ENCODE data around the gene ZSWIM8. TPM values are rescaled to one million over a fixed set of nuclear protein-coding genes. Genes with fewer than 3 reads are reported as not detected.

The ZSWIM8 gene
- total RNA-seq, 1 donor from 2014 or later = 165 TPM

GRCh38 chr10:73841526-73842285, 56.3 kb downstream of the ZSWIM8 start:
- DNase-seq = no peak
- Mint-ChIP-seq H3K4me3 (ENCODE audit: unreplicated experiment) (no peak overlapping the region), H3K27ac (ENCODE audit: unreplicated experiment) (peak overlapping the region; percentile 34), H3K27me3 (ENCODE audit: unreplicated experiment) (peaks cover 3% of the 10 kb centered on the region), H3K4me1 (ENCODE audit: low read depth, unreplicated experiment) (no peaks in the 10 kb centered on the region), H3K36me3 (ENCODE audit: unreplicated experiment) (no peaks in the 10 kb centered on the region), H3K9me3 (ENCODE audit: unreplicated experiment) (peaks cover 3% of the 10 kb centered on the region)
- no peak for TF ChIP-seq CTCF (IDR thresholded peaks at IDR 0.05; ENCODE audit: partially characterized antibody, unreplicated experiment)

GRCh38 chr10:73842349-73842748, 56.9 kb downstream of the ZSWIM8 start:
- no peaks in the 10 kb centered on the region for H3K4me1 Mint-ChIP-seq (ENCODE audit: low read depth, unreplicated experiment)
- no peak for TF ChIP-seq CTCF (IDR thresholded peaks at IDR 0.05; ENCODE audit: partially characterized antibody, unreplicated experiment)
- no peak for DNase-seq
- peaks cover 4% of the 10 kb centered on the region for H3K27me3 Mint-ChIP-seq (ENCODE audit: unreplicated experiment)
- no peaks in the 10 kb centered on the region for H3K36me3 Mint-ChIP-seq (ENCODE audit: unreplicated experiment)
- H3K9me3 Mint-ChIP-seq (ENCODE audit: unreplicated experiment) = peaks cover 3% of the 10 kb centered on the region
- H3K27ac Mint-ChIP-seq (ENCODE audit: unreplicated experiment) = no peak overlapping the region
- no peak overlapping the region for H3K4me3 Mint-ChIP-seq (ENCODE audit: unreplicated experiment)

- no peak for DNase-seq
- Mint-ChIP-seq H3K27me3 (ENCODE audit: unreplicated experiment) (peaks cover 4% of the 10 kb centered on the region), H3K27ac (ENCODE audit: unreplicated experiment) (no peak overlapping the region), H3K36me3 (ENCODE audit: unreplicated experiment) (no peaks in the 10 kb centered on the region), H3K4me3 (ENCODE audit: unreplicated experiment) (no peak overlapping the region), H3K9me3 (ENCODE audit: unreplicated experiment) (peaks cover 3% of the 10 kb centered on the region), H3K4me1 (ENCODE audit: low read depth, unreplicated experiment) (no peaks in the 10 kb centered on the region)
- TF ChIP-seq CTCF (IDR thresholded peaks at IDR 0.05; ENCODE audit: partially characterized antibody, unreplicated experiment) = no peak
These were observed 57.9 kb downstream of the ZSWIM8 start for GRCh38 chr10:73843261-73843660.

- DNase-seq = no peak
- no peak for TF ChIP-seq CTCF (IDR thresholded peaks at IDR 0.05; ENCODE audit: partially characterized antibody, unreplicated experiment)
- no peaks in the 10 kb centered on the region for H3K36me3 Mint-ChIP-seq (ENCODE audit: unreplicated experiment)
- no peak overlapping the region for H3K4me3 Mint-ChIP-seq (ENCODE audit: unreplicated experiment)
- H3K27me3 Mint-ChIP-seq (ENCODE audit: unreplicated experiment) = peaks cover 8% of the 10 kb centered on the region
- peaks cover 1% of the 10 kb centered on the region for H3K4me1 Mint-ChIP-seq (ENCODE audit: low read depth, unreplicated experiment)
- no peak overlapping the region for H3K27ac Mint-ChIP-seq (ENCODE audit: unreplicated experiment)
- peaks cover 5% of the 10 kb centered on the region for H3K9me3 Mint-ChIP-seq (ENCODE audit: unreplicated experiment)
These were observed 61.6 kb downstream of the ZSWIM8 start for GRCh38 chr10:73847031-73847430.

- H3K27ac Mint-ChIP-seq (ENCODE audit: unreplicated experiment) = no peak overlapping the region
- H3K27me3 Mint-ChIP-seq (ENCODE audit: unreplicated experiment) = peaks cover 8% of the 10 kb centered on the region
- H3K4me3 Mint-ChIP-seq (ENCODE audit: unreplicated experiment) = no peak overlapping the region
- H3K4me1 Mint-ChIP-seq (ENCODE audit: low read depth, unreplicated experiment) = peaks cover 1% of the 10 kb centered on the region
- H3K9me3 Mint-ChIP-seq (ENCODE audit: unreplicated experiment) = peaks cover 2% of the 10 kb centered on the region
- TF ChIP-seq CTCF (IDR thresholded peaks at IDR 0.05; ENCODE audit: partially characterized antibody, unreplicated experiment) = peak; percentile 99
- no peaks in the 10 kb centered on the region for H3K36me3 Mint-ChIP-seq (ENCODE audit: unreplicated experiment)
- peak; percentile 92 for DNase-seq
These were observed 63.5 kb downstream of the ZSWIM8 start for GRCh38 chr10:73848821-73849489.
